Measurements from ENCODE around the gene WWTR1. TPM values are rescaled to one million over a fixed set of nuclear protein-coding genes. Genes with fewer than 3 reads are reported as not detected.

Gene WWTR1
- total RNA-seq, 1 experiment from 2014 or later = 25.5 TPM

- Mint-ChIP-seq H3K4me3 (no peak overlapping the region), H3K36me3 (no peaks in the 10 kb centered on the region), H3K27me3 (ENCODE audit: low read depth) (no peaks in the 10 kb centered on the region; the same call in 1 of the 2 replicates), H3K27ac (no peak overlapping the region), H3K4me1 (peaks cover 7% of the 10 kb centered on the region; the same call in 1 of the 2 replicates), H3K9me3 (peaks cover 3% of the 10 kb centered on the region; the same call in 1 of the 2 replicates)
- no peak for DNase-seq (ENCODE audit: low spot score)
- ATAC-seq = no peak
- CTCF ChIA-PET = interaction anchor here (0.9 to 2.4 kb wide), 7 partner anchors 15 to 313 kb away, joined by 3 to 15 read pairs (median 4); no protein-coding TSS in a partner anchor
- POLR2A ChIA-PET = no interaction called here
- no peak for TF ChIP-seq ZNF532 (CRISPR knock-in tag; IDR thresholded peaks at IDR 0.05; ENCODE audit: borderline replicate concordance)
- no peak for TF ChIP-seq ZBTB21 (CRISPR knock-in tag; IDR thresholded peaks at IDR 0.05; ENCODE audit: borderline replicate concordance)
- TF ChIP-seq ZNF423 (CRISPR knock-in tag; IDR thresholded peaks at IDR 0.05) = no peak
- no peak for TF ChIP-seq ZNF219 (CRISPR knock-in tag; IDR thresholded peaks at IDR 0.05; ENCODE audit: borderline replicate concordance)
Measured at GRCh38 chr3:149494759-149495580, 162.9 kb downstream of the WWTR1 start.

GRCh38 chr3:149494022-149494758 is 163.6 kb downstream of the WWTR1 start:
- ATAC-seq (peak; percentile 87), DNase-seq (ENCODE audit: low spot score) (peak; percentile 82)
- Mint-ChIP-seq H3K4me3 (no peak overlapping the region), H3K9me3 (peaks cover 3% of the 10 kb centered on the region; the same call in 1 of the 2 replicates), H3K27ac (no peak overlapping the region), H3K4me1 (peaks cover 7% of the 10 kb centered on the region; the same call in 1 of the 2 replicates), H3K36me3 (no peaks in the 10 kb centered on the region), H3K27me3 (ENCODE audit: low read depth) (no peaks in the 10 kb centered on the region; the same call in 1 of the 2 replicates)
- ChIA-PET CTCF (interaction anchor here (0.6 to 2.4 kb wide), 9 partner anchors 14 to 314 kb away, joined by 3 to 15 read pairs (median 4); no protein-coding TSS in a partner anchor), POLR2A (no interaction called here)
- TF ChIP-seq ZMAT4 (CRISPR knock-in tag; IDR thresholded peaks at IDR 0.05) = no peak
- TF ChIP-seq CTCF (IDR thresholded peaks at IDR 0.05) = peak; percentile 64; the same call in 1 of the 2 replicates

- ChIA-PET CTCF (interaction anchor here (0.6 to 1.8 kb wide), 7 partner anchors 21 to 373 kb away, joined by 3 to 15 read pairs (median 4); no protein-coding TSS in a partner anchor), POLR2A (no interaction called here)
- Mint-ChIP-seq H3K4me3 (no peak overlapping the region), H3K9me3 (peaks cover 3% of the 10 kb centered on the region; the same call in 1 of the 2 replicates), H3K4me1 (peaks cover 7% of the 10 kb centered on the region; the same call in 1 of the 2 replicates), H3K27ac (no peak overlapping the region), H3K27me3 (ENCODE audit: low read depth) (no peaks in the 10 kb centered on the region), H3K36me3 (no peaks in the 10 kb centered on the region)
- ATAC-seq = no peak; the same call in 1 of the 2 replicates
- DNase-seq (ENCODE audit: low spot score) = no peak
- TF ChIP-seq USF1 (CRISPR knock-in tag; IDR thresholded peaks at IDR 0.05) (no peak), FOXP4 (CRISPR knock-in tag; IDR thresholded peaks at IDR 0.05) (no peak), OVOL2 (CRISPR knock-in tag; IDR thresholded peaks at IDR 0.05; ENCODE audit: borderline replicate concordance) (no peak), ZNF512 (CRISPR knock-in tag; IDR thresholded peaks at IDR 0.05; ENCODE audit: borderline replicate concordance) (no peak), ZNF232 (CRISPR knock-in tag; IDR thresholded peaks at IDR 0.05) (no peak), ZNF138 (CRISPR knock-in tag; conservative IDR thresholded peaks at IDR 0.05) (no peak), RORB (CRISPR knock-in tag; IDR thresholded peaks at IDR 0.05) (no peak)
Measured at GRCh38 chr3:149493315-149494021, 164.4 kb downstream of the WWTR1 start.

All from WTC11 (cell line).